ENCODE data around the gene DNAH12. TPM values are rescaled to one million over a fixed set of nuclear protein-coding genes. Genes with fewer than 3 reads are reported as not detected.
"Not testable (repeated sequence)": the region's sequence is repeated elsewhere in the genome, so short reads cannot be mapped to it uniquely, and the experiment has no call there.

Gene DNAH12
- total and polyA plus RNA-seq, 2 experiments from 2014 or later = not detected

DNA sequence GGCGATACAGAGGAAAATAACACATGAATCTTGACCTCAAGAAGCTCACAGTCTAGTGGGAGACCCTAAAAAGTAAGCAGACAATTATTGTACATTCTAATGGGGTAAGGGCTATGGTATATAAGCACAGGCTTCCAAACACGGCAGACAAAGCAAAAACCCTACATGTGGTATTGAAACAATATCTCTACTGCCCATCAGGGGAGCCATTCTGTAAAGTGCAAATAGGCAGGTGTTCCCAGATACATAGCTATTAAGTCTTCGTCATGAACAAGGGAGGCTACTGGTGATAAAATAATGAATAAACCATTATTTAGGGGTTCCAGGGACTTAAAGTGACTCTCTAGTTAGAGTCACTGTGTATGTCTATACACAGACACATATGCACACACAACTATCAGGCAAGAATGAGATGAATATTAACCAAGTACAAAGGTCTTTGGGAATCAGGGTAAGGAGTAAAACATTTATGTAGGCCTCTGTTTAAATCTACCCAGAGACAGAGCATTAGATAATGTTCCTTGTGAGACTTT is 213.0 kb downstream of the DNAH12 start:
- H3F3A ChIP-seq (replicated peaks; ENCODE audit: low read depth) = no peaks in the 10 kb centered on the region
- H3K4me3 ChIP-seq = no peak overlapping the region
- peaks cover 3% of the 10 kb centered on the region; the same call in 1 of the 3 replicates for H3K9me3 Mint-ChIP-seq
- H4K20me1 ChIP-seq (replicated peaks; ENCODE audit: insufficient read depth) = no peaks in the 10 kb centered on the region
- H3K4me3 Mint-ChIP-seq = no peak overlapping the region
- H3K27ac Mint-ChIP-seq = no peak overlapping the region
- 0 out of 2 replicates have a peak overlapping the region, but pooled peaks have one; percentile 43 for H2AFZ ChIP-seq
- no peaks in the 10 kb centered on the region for H3K36me3 Mint-ChIP-seq (ENCODE audit: low read depth)
- no peaks in the 10 kb centered on the region for H3K27me3 ChIP-seq (ENCODE audit: insufficient read depth)
- no peak overlapping the region for H3K27ac ChIP-seq (ENCODE audit: low read depth)
- no peaks in the 10 kb centered on the region for H3K27me3 Mint-ChIP-seq (ENCODE audit: insufficient read depth, low read depth, poor library complexity)
- no peaks in the 10 kb centered on the region for H3K79me2 ChIP-seq (replicated peaks; ENCODE audit: insufficient read depth)
- DNase-seq (ENCODE audit: low spot score) = peak; percentile 10
- TF ChIP-seq, protein P1, sequence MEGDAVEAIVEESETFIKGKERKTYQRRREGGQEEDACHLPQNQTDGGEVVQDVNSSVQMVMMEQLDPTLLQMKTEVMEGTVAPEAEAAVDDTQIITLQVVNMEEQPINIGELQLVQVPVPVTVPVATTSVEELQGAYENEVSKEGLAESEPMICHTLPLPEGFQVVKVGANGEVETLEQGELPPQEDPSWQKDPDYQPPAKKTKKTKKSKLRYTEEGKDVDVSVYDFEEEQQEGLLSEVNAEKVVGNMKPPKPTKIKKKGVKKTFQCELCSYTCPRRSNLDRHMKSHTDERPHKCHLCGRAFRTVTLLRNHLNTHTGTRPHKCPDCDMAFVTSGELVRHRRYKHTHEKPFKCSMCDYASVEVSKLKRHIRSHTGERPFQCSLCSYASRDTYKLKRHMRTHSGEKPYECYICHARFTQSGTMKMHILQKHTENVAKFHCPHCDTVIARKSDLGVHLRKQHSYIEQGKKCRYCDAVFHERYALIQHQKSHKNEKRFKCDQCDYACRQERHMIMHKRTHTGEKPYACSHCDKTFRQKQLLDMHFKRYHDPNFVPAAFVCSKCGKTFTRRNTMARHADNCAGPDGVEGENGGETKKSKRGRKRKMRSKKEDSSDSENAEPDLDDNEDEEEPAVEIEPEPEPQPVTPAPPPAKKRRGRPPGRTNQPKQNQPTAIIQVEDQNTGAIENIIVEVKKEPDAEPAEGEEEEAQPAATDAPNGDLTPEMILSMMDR (conservative IDR thresholded peaks at IDR 0.05; ENCODE audit: low read depth in 2 of 2) = peak in 1 of 2 experiments; percentile 31; a peak in 2 of 4 replicates
- TF ChIP-seq ZNF331 (CRISPR knock-in tag; IDR thresholded peaks at IDR 0.05; ENCODE audit: low read depth) = no peak
- no peak for ATAC-seq
- no peaks in the 10 kb centered on the region for H3K4me1 Mint-ChIP-seq
- no peaks in the 10 kb centered on the region for H3K9me2 ChIP-seq (ENCODE audit: insufficient read depth)
- H3K4me1 ChIP-seq (ENCODE audit: insufficient read depth) = no peaks in the 10 kb centered on the region
- no peaks in the 10 kb centered on the region for H3K36me3 ChIP-seq (ENCODE audit: insufficient read depth)
- no peak overlapping the region for H3K4me2 ChIP-seq

DNA sequence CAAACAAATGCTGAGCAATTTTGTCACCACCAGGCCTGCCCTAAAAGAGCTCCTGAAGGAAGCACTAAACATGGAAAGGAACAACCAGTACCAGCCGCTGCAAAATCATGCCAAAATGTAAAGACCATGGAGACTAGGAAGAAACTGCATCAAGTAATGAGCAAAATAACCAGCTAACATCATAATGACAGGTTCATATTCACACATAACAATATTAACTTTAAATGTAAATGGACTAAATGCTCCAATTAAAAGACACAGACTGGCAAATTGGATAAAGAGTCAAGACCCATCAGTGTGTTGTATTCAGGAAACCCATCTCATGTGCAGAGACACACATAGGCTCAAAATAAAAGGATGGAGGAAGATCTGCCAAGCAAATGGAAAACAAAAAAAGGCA is 217.6 kb downstream of the DNAH12 start:
- peaks cover 15% of the 10 kb centered on the region for H3K9me3 Mint-ChIP-seq
- not testable (repeated sequence) for H3K9me2 ChIP-seq (ENCODE audit: insufficient read depth); H3K36me3 Mint-ChIP-seq (ENCODE audit: low read depth); H3K27ac Mint-ChIP-seq; H3K4me3 Mint-ChIP-seq; H3F3A ChIP-seq (replicated peaks; ENCODE audit: low read depth); ATAC-seq; H3K4me2 ChIP-seq; H3K27ac ChIP-seq (ENCODE audit: low read depth); H3K27me3 Mint-ChIP-seq (ENCODE audit: insufficient read depth, low read depth, poor library complexity); DNase-seq (ENCODE audit: low spot score); H3K36me3 ChIP-seq (ENCODE audit: insufficient read depth); H3K4me3 ChIP-seq; H2AFZ ChIP-seq; H3K79me2 ChIP-seq (replicated peaks; ENCODE audit: insufficient read depth); H3K4me1 Mint-ChIP-seq; H3K27me3 ChIP-seq (ENCODE audit: insufficient read depth); H3K4me1 ChIP-seq (ENCODE audit: insufficient read depth); H4K20me1 ChIP-seq (replicated peaks; ENCODE audit: insufficient read depth)

DNA sequence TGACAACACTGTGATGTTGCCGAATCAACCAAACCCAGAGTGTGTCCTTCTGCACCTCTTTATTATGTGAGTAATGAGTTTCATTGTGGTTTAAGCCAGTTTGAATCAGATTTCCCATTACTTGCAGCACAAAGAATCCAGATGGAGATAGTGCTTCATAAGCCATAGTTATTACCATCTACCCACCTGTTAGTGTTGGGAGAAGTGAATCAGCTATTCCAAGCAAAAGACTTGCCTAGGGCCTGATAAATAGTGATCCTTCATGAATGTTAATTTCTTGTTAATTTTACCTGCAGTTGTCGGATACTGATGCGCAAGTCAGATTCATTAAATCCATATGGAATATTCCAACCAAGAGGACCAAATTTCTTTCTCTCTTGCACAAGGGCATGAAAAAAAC is 229.9 kb downstream of the DNAH12 start:
- no peaks in the 10 kb centered on the region for H3F3A ChIP-seq (replicated peaks; ENCODE audit: low read depth)
- H4K20me1 ChIP-seq (replicated peaks; ENCODE audit: insufficient read depth) = no peaks in the 10 kb centered on the region
- no peaks in the 10 kb centered on the region for H3K36me3 ChIP-seq (ENCODE audit: insufficient read depth)
- ATAC-seq (no peak), DNase-seq (ENCODE audit: low spot score) (no peak)
- Mint-ChIP-seq H3K4me1 (no peaks in the 10 kb centered on the region), H3K27me3 (ENCODE audit: insufficient read depth, low read depth, poor library complexity) (no peaks in the 10 kb centered on the region), H3K36me3 (ENCODE audit: low read depth) (no peaks in the 10 kb centered on the region), H3K9me3 (peaks cover 5% of the 10 kb centered on the region; the same call in 1 of the 3 replicates), H3K27ac (no peak overlapping the region), H3K4me3 (no peak overlapping the region)
- H3K4me1 ChIP-seq (ENCODE audit: insufficient read depth) = no peaks in the 10 kb centered on the region
- no peaks in the 10 kb centered on the region for H3K9me2 ChIP-seq (ENCODE audit: insufficient read depth)
- no peak overlapping the region for H3K4me2 ChIP-seq
- H3K79me2 ChIP-seq (replicated peaks; ENCODE audit: insufficient read depth) = no peaks in the 10 kb centered on the region
- no peak overlapping the region for H3K4me3 ChIP-seq
- no peaks in the 10 kb centered on the region for H3K27me3 ChIP-seq (ENCODE audit: insufficient read depth)
- no peak overlapping the region for H3K27ac ChIP-seq (ENCODE audit: low read depth)
- no peak overlapping the region for H2AFZ ChIP-seq
- TF ChIP-seq, protein P1 (conservative IDR thresholded peaks at IDR 0.05; ENCODE audit: low read depth in 2 of 2) = no peak
- TF ChIP-seq JUNB (IDR thresholded peaks at IDR 0.05; ENCODE audit: unreplicated experiment) (no peak), CREB1 (CRISPR knock-in tag; IDR thresholded peaks at IDR 0.05; ENCODE audit: low read depth) (no peak), ZNF114 (CRISPR knock-in tag; IDR thresholded peaks at IDR 0.05) (no peak), ZNF331 (CRISPR knock-in tag; IDR thresholded peaks at IDR 0.05; ENCODE audit: low read depth) (no peak), EZH2 (IDR thresholded peaks at IDR 0.05; ENCODE audit: low read depth, unreplicated experiment) (no peak), STAT1 (IDR thresholded peaks at IDR 0.05; ENCODE audit: unreplicated experiment) (no peak), NANOG (IDR thresholded peaks at IDR 0.05; ENCODE audit: borderline replicate concordance) (no peak), POLR2AphosphoS5 (IDR thresholded peaks at IDR 0.05; ENCODE audit: low read depth) (no peak)
- TF ChIP-seq, protein P2, sequence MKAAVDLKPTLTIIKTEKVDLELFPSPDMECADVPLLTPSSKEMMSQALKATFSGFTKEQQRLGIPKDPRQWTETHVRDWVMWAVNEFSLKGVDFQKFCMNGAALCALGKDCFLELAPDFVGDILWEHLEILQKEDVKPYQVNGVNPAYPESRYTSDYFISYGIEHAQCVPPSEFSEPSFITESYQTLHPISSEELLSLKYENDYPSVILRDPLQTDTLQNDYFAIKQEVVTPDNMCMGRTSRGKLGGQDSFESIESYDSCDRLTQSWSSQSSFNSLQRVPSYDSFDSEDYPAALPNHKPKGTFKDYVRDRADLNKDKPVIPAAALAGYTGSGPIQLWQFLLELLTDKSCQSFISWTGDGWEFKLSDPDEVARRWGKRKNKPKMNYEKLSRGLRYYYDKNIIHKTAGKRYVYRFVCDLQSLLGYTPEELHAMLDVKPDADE (IDR thresholded peaks at IDR 0.05) = no peak

Measured in GM23338 (cell line).